ENCODE measurements around the gene EGFLAM.

The EGFLAM gene

DNA sequence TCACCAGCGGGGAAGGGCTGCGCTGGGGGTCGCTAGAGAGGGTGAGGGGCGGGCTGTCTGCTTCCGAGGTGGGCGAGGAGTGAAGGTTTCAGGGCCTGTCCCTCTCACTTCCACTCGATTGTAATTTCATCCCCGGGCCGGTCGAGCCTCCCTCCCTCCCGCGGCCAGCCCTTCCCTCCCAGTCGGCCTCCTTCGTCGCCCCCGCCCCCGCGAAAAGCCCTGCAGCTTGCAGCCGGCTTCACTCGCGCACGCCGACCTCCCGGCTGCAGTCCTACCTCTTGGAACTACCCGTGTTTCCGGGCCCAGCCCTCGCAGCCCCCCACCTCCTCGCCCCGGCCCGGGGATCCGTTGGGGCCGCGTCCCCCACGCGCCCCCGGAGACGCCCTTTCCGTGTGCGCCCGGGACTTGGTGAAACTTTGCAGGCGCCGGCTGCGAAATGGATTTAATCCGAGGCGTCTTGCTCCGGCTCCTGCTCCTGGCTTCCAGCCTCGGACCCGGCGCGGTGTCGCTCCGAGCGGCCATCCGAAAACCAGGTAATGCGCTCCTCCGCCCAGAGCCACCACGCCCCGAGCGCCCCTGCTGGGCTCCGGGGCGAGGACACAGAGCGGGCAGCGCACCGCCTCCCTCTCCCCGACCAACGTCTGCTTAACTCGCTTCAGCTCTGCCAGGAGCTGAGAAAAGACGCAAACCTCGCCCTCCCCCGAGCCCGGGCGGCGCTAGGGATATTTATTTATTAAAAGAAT is at the start of gene EGFLAM:
Gene EGFLAM (plus strand): TSS at position 241 of the 743 bp plus-strand sequence. CDS start 196 bp downstream, at position 437.
- peak in 1 of 3 donors; percentile 13 for DNase-seq

DNA sequence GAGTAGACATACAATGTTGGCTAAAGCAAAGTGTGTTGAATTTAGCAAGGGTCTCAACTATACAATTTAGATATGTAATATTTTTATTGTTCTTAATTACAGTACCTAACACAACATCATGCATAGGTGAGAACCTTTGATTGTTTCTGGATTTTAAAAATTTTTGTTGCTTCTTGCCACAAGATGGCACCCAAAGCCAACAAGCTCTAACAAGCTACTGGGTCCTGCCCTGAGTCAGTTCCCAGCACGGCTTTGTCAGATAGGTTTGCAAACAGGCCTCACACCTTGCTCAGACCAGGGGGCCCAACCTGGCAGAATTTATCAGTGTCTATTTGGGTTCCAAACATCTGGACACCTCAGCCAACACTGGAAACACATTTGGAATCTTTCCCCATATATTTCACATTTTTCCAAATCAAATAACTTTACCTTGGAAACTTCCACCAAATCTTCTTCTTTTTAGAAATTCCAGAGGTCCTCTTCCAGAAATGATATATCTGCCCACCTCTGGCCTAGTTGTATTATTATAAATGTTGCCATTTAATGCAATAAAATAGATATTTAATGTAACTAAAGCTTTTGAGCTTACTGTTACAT is 49.5 kb upstream of the EGFLAM start:
- peak in 1 of 3 donors; percentile 3 for DNase-seq

DNA sequence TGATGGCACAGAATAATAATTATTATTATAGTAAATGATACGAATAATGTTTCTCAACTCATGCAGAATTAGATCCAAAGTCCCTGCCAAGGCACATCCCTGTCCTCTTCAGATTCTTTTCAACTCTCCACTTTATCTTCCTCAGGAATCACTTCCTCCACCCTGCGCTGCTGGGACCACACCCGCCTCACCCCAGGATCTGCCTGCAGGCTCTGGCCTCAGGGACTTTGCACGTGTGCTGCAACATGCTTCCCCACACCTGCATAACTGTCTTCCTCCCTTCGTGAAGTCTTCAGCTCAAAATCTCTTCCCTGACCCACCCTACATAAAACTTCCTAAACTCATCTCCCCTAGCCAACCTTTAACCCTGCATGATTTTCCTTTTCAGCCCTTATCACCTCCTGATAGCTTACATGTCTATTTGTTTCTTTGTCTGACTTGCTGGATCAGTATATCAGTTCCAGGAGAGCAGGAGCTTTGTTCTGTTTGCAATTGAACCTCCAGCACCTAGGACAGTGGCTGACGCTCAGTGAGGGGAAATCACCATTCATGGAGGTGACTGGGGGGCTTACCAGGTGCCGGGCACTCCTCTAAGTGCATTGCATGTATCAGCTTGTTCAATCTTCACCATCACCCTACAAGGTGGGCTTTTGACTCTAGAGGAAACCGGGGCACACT is 47.5 kb upstream of the EGFLAM start:
- DNase-seq = no peak

DNA sequence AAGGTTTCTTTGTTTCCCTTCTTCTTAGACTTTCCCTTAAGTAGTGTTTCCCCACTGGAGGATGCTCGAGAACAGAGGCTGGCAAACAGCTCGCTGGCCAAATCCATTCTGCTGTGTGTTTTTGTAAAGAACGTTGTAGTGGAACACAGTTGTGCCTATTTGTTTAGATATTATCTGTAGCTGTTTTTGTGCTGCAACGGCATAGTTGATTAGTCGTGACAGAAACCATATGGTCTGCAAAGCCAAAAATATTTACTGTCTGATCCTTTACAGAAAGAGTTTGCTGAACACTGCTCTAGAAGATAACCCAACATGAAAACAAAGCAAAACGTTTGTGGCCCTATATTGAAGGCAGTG is 47.0 kb upstream of the EGFLAM start:
- no peak for DNase-seq

DNA sequence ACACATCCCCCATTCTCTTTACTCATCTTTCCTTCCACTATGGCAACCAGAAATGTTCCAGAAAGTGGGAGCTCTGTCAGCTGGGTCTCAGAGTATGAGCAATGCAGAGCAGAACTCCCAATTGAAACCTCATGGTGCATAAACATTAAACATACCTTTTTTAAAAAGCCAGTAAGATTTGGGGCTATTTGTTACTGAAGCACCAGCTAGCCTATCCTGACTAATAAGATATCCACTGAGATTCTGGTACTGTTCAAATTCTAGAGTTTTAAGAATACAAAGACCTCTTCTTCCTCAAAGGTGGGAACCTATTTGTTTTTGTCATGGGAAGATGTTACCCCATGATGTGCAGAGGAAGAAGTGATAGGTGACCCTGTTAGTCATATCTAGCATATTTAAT is 46.1 kb upstream of the EGFLAM start:
- no peak for DNase-seq

DNA sequence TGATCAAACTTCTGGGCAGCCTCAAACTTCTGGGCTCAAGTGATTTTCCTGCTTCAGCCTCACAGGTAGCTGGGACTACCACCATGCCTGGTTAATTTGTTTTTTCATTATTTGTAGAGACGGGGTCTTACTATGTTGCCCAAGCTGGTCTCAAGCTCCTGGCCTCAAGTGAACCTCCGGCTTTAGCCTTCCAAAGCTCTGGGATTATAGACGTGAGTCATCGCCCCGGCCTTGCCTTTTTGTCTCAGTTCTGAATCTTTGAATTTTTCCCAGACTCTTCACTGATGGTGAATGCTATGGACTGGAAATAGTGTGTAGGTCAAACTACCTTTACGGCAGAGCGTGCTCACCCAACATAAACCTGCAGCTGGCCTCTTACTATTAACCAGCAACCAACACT is 32.3 kb upstream of the EGFLAM start:
- no peak for DNase-seq

DNA sequence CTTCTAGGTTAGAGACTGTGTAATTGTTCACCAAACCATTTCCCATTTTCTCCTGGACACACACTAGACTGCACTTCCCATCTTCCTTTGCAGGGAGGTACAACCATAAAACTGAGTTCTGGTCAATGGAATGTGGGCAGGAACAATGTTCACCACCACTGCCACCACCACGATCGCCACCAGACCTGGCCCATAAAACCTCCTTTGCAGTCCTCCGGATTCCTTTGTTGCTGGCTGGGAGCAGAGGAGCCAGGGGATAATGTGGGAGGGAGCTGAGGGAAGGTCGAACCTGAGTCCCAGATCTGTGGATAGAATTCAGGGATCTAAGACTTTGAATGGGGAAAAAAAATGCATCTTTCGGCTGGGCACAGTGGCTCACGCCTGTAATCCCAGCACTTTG is 29.4 kb upstream of the EGFLAM start:
- no peak for DNase-seq

DNA sequence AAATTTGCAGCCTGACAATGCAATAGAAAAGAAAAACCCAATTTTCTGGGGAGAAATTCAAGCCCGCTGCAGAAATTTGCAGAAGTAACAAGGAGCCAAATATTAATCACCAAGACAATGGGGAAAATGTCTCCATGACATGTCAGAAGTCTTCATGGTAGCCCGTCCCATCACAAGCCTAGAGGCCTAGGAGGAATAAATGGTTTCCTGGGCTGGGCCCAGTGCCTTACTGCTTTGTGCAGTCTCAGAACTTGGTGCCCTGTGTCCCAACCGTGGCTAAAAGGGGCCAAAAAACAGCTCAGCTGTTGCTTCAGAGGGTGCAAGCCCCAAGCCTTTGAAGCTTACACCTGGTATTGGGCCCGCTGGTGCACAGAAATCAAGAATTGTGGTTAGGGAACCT is 23.6 kb upstream of the EGFLAM start:
- DNase-seq = no peak

DNA sequence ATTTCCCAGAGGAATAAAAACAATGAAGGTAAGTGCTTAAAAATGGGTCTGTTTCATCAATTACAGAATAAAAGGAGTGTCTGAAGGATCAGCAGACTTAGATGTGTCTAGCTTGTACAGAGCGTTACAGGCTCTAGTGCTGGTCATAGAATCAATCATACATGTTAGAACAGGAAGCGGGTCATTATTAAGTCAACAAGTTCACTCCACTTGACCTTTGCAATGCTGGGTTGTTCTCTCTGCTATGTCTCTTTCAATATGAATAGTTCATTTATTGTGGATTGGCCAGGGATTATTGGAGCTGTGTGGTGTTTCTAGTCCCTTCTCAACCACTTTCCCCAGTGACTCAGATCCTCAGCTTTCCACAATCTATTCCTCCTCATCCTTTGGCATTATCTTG is 20.7 kb upstream of the EGFLAM start:
- DNase-seq = no peak

DNA sequence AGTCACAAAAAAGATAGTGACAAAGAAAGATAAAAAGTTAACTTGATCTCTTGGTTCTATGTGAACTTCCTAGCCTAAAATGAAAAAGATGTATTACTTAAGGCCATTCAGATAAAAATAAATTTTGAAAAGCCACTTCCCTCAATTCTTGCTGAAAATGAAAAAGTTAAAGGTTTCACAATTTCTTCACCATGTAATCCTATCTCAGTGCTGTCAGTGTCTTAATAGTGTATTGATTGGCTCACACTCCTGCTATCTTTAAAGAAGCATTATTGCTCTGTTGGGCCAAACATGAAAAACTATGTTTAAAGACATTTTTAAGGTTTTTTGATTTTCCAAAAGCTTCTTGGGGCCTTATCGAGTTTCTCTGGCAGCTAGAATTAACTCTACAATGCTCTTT is 18.1 kb upstream of the EGFLAM start:
- no peak for DNase-seq

DNA sequence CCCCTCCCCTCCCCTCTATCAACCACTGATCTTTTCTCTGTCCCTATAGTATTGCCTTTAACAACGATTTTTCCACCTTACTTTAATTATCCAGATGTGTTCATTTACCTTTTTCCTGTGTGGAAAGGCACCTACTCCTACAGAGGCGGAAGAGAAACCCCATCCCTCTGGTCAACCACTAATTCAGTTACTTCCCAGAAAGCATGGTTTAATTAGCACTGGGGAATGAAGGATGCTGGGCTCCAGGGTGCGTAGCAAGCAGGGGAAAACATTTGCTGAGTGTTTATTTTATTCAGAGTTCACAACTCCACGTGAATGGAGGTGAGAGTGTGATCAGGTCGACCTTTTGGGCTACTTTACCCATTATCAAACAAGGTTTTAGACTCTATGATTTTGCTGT is 16.7 kb upstream of the EGFLAM start:
- no peak for DNase-seq

DNA sequence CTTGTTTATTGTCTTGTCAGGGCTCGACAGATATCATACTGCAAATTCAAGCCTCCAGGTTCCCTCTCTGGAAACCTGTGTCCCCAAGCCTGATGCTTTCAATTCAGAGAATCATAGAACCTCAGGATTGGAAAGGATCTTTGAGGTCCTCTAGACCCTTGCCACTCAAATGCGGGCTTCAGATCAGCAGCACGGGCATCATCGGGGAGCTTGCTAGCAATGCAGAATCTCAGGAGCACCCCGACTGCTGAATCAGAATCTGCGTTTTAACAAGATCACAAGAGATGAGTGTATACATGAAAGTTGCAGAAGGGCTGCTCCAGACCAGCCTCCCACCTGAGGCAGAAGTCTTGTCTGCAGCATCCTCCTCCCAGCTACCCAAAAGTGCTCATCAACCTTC is 13.1 kb upstream of the EGFLAM start:
- no peak for DNase-seq

DNA sequence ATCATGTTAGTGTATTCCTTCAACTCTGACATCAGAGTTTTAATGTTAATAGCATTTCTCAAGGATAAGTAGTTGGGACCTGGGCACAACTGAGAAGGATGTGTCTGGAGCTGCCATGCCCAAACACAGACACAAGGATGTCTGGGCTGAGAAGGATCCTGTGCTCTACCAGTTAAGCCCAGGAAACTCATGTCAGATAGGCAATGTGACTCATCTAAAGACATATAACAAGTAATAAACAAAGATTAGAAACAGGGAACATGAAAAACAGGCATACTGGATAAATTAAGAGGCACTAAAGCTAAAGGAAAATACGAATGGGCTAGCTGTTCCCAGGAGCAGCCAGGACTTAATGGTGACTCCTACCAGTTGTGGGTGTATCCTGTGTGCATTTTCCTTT is 9.1 kb upstream of the EGFLAM start:
- no peak for DNase-seq

DNA sequence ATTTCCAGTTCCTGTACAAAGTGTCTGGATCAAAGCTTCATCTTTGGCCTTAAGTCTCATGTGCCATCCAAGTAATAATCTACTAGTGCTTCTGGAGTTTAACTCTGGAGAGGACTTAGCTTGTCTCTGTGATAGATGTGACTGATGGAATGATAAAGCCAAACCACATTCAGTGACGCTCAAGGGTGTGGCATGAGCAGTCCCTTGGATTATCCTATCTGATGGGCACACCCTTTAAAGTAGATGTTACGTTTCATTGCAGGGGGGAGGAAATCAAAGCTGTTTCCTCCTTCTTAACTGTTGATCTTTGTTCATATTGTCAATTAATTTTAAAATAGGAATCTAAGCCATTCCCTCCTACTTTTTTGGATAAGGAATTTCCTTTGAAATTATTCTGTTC is 8.5 kb upstream of the EGFLAM start:
- DNase-seq = no peak

DNA sequence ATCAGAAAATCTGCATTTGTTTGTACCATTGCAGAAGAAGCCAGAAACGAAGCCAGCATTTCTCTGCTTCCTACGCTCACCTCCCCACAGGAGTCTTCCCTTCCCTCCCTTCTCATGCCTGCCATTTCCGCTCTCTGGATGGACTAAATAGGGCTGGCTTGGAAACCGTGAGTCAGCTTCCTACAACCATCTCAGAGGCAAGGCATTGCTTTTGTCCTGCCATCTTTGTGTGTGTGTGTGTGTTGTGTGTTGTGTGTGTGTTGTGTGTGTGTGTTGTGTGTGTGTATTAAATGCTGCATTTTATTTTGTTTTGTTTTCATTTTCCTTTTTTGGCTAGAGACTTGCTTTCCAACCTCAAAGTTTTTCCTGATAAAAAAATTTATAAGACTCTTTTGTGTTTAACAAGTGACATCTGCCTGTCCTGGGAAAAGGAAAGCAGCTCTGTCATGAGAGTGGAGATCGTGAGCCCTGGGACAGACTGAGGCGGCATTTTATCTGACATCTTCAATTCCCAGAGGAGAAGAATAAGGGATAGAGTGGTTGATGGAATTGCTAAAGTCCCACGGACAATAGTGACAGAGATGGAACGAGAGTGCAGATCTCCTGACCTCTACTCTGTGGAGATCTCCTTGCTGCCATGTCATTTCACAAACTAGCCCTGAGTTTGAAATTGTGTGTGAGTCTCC is 7.5 kb upstream of the EGFLAM start:
- DNase-seq = no peak

DNA sequence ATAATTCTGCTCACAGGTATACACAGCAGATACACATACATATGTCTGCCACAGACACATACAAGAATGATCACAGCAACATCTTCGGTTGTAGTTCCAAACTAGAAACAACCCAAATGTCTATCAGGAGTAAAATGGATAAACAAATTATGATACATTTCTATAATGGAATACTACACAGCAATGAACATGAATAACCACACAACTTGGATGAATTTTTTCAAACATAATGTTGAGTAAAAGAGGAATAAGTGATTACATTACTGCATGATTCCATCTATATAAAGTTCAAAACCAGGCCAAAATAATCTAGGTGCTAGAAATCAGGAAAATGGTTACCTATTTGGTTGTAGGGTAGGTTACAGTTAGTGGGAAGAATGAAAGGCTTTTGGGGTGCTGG is 4.6 kb upstream of the EGFLAM start:
- no peak for DNase-seq

DNA sequence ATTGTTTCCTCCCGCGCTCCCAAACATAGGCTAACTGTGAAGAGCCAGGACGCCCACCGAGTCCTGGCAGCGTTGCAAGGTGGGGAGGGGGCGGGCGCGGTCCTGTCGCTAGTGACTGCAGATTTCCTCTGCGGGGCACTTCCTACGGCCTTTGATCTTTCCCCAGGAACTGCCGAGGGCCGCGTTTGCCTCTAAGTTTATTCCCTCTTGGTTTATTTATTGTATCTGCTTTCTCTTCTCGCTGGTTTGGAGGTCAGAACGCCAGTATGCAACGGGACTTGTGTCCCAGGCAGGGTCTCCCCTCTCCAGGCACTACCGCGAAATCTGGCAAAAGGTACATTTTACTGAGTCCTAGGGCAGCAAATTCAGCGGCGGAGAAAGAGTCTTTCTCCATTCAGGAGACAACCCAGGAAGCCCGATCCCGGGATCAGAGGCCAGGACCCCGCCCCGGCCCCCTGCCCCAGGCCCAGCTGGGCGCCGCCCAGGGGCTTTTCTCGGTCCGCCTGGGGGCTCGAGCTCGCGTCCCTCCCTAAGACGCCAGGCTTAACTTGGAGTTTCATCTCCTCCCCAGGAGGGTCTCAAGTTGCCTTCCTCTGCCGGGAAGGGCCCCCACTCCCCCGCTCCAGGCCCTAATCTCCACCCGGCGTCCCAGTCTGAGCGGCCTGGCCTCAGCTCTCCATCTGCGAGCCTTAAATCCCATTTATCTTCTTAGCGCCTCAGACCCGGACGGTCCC is 884 bp upstream of the EGFLAM start:
- no peak for DNase-seq

DNA sequence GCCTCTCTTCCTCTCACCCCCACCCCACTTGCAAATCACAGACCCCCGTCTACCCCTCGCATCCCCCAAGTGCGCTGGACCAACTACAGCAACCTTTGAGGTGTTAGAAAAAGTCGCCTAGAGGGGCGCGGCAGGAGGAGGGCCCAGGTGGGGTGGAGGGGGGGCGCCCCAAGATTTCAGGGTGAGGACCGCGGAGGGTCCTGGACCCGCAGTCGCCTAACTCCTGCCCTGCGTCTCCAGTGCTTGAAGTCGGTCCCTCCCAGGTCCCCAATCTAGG is 379 bp upstream of the EGFLAM start:
- no peak for DNase-seq

DNA sequence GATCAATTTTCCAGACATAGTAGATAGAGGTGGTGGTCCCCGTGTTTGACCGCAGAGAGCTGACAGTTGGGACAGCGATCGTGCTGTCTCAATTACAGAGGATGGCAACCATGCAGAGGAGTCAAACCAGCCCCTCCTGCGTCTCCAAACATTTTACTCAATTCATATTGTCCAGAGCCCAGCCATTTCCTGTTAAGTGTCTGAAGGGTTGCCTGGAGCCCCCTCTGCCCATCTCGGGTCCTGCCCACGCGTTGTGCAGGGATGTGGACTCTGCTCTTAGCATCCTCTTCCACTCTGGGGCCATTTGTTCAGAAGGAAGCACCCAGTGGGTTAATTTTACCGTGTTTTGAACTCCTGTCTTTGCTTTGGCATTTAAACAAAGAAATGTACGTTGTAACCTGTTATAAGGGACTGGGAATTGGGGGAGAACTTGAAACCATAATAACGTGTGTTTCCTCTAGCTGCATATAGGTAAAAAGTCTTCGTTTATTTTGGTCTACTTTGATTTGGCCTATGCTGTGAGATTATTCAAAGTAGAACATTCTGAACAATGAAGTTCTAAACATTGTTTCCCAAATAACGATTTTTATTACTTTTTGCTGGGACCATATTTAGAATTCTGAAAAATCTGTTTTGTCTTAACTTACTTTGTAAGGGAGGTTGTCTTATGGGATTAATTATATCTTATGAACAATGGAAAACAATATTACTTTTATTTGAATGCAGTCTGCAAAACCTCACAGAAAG is 876 bp downstream of the EGFLAM start:
- DNase-seq = no peak

DNA sequence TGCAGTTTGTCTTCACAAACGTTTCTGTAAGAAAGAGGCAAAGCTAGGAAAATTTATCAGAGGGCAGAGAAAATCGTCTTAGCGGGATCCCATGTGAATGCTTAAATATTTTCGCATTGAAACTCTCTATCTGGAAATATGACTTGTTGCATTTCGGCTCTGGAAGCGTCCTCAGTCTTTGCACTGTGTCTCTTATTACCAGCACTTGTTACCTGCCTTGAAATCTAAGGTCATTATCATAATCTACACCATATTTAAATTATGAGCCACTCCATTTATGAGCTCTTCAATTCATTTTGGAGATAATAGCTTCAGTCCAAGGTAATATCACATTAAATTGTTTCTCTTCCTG is 1.4 kb downstream of the EGFLAM start:
- no peak for DNase-seq

DNA sequence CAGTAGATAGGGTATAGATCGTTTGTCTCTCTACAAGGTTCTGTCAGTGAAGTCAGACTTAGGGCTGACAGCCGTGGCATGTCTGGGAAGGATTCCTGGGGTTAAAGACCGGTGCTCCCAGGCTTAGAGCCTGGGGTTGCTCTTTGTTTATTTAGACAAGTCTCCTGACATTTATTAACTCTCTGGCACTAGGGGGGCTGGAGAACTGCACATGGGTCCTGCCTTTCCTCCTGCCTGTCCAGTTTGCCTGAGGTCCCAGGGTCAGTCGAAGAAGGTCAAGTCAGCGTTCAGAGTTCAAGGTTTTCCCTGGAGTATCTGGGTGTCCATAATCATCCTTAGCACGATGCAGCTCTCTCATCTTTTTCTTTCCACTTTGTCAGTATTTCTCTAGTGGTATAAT is 5.6 kb downstream of the EGFLAM start:
- DNase-seq = no peak

DNA sequence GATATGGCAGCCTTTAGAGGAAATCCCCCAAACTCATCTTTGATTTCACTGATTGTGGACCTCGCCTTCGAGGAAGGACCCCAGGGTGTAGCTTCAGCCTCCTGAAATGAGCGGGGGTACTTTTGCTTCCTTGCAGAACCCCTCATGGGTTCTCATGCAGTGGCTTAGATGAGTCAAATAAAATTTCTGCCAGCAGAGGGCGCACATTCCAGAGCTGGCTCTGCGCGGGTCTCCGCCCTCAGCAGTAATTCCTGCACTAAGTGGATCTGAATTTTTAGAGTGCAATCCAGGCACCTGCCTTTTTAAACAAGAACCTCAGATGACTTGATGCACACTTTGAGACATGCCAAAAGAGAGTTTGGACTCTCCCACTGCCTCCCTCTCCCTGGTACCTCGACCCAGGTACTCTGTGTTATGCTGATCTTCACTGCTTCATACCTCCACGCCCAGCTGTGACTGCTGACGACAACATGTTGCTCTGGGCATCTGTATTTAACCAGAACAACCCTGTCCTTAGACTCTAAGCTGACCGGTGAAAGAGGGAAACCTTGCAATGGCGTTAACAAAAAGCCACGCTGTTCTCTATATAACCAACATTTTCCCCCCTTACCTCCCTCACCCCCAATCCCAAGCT is 7.3 kb downstream of the EGFLAM start:
- DNase-seq = peak; percentile 51 to 78 (median 71)

Measured in suppressor macrophage treated with lipopolysaccharide for 1 hour (primary cell).